Activated T-cell treated with anti-CD3 and anti-CD28 coated beads for 4 hours (primary cell): ENCODE results near the gene SLAMF9.

Experiments used
- DNase-seq: peaks from one replicate; pipeline ENCODE4 v3.0.0-alpha.2; 2020

The SLAMF9 gene

DNA sequence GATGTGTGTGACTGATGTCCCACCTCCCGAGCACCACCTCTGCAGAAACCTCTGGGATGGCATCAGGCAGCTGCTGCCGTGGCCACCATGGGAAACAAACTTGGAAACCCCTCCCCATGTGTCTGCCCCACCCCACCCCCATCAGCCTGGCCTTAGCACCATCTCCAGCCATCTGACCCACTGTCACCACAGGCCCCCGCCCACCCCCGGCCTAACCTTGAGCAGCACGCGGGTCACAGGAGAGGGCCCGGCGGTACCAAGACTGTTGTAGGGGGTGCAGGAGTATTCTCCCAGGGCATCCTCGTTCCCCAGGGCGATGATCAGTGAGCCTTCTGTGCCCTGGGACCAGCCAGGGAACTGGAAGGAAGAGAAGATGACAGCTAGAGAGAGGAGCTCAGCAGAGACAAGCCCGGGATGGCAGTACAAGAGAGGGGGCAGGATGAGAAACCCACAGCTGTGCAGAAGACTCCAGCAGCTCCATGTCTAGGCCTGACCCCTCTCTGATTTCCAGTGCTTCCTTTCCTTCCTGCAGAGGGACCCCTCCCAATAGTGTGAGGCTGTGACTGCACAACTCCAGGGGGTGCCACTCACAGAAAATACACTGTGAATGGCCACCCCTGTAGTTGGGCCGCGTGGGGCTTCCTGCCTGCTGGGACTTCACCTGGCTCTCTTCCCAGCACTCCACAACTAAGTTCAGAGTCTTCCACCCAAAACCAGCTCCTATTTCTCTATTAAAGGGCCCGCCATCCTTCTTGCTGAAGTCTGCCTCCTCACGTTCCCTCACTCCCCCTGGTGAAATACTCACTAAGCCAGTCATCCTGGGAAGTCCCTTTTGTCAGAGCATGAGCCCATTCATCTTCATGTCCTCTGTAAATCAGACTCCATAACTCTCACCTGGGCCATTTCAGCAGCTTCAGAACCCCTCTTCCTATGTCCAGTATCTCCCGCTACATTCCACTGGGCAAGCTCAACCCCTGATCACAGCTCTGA lies 21.4 kb downstream of the SLAMF9 start:
- DNase-seq = no peak

DNA sequence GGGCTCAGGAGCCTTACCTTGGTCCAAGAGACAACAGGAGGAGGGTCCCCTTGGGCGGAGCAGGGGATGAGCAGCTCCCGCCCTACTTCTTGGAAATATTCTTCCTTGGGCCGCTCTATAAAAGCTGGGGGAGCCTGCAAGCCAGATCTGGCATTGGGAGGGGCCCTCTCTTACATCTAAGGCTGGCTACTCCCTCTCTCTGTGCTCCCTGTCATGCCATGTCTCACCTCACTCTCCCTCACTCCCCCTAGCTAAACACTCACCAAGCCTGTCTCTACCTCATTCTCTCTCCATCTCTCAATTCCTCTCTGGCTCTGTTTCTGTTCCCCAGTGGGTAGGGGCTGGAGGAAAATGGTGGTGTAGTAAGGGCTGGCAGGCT lies 22.3 kb downstream of the SLAMF9 start:
- DNase-seq = no peak

DNA sequence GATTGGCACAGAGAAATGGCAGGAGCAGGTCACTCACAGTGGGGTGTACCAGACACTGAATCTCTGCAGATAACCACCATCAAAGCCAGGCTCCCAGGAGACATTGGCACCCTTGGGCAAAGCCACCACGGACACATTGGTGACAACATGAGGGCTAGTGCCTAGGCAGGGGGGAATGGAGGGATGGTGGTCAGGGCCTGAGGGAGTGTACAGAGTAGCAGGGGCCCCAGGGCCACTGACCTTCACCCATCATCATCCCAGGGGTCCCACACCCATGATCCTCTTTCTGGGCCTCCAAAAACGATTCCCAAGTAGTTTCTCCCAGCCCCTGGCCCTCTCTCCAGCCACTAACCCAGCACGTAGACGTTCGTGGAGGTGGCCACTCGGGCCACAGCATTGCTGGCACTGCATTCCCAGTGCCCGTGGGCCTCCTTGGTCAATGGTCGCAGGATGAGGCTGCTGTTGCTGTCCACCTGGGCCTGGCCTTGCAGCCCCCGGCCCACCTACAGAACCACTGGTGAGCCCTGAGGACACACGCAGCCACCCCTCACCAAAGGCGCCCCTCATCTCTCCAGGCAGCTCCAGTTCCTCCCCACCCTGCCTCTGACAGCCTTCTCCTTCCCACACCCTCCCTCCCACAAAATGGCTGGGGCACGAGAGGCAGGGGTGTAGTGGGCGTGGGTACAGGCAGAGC lies 22.8 kb downstream of the SLAMF9 start:
- DNase-seq = no peak

DNA sequence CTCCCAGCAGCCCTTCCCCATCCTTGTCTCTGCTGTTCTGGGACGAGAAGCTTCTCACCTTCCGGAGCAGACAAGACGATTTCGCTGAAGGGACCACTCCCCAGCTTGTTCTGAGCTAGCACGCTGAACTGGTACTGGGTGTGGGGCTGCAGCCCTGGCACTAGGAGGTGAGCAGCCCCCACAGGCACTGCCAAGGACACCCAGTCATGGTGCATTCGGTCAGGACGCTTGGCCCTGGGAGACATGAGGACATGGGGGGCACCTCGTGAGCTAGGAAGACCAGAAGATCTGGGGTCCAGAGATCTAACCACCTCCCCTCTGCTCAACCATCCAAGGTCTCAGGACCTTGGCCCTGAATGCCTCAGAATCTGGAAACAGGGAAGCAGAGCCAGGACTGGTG lies 23.4 kb downstream of the SLAMF9 start:
- no peak for DNase-seq

DNA sequence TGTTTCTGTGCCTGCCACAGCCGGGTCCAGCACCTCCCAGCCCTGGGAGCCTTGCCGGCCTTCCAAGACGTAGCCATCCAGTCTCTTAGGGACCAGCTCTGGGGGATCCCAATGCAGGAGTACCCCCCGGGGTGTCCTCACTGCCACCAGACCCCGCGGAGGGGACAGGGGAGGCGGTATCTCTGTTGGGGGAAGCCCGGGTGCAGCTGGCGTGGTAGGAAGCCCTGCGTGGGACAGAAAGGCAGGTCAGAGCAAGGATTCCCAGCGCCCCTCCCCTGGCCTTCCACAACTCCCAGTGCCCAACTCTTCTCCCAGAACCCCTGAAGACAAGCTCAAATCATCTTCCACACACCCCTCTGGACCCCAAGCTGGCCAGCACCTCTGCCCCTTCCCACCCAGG lies 23.8 kb downstream of the SLAMF9 start:
- no peak for DNase-seq

DNA sequence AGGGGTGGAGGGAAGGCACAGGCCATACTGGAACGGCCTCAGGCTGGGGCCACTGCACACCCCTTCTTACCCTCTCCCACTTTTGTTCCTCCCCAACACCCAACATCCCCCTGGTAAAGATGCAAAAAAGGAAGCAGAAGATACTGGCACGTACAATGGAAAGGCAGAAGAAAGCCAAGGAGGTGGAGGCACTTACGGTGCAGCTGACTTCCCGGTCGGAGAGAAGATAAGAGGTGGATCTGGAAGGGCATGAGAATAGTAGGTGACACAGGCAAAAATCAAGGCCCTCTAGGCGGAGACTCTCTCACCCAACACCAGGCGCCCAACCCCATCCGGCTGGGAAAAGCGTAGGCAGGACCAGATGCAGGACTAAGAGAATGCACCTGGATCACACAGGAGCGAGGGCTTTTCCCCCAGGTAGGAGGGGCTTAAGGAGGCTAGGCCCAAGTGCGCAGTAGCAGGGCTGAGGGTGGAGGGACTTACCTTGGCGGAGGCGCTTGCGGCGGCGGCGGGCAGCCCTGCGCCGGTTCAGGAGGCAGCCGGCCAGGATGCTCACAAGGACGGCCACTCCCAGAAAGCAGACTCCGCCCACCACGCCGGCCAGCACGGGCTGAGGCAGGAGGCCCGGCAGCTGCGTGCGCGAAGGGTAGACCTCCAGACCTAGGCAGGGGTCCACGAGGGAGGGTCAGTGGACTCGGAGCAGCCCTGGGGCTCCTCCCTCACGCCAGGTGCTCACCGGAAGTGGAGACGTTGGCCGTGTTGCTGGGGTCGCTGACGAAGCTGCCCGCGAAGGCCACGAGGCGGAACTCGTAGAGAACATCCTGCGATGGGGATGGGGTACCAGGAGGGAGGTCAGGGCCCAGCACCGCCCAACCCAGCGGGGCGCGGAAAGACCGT lies 24.6 kb downstream of the SLAMF9 start:
- no peak for DNase-seq

DNA sequence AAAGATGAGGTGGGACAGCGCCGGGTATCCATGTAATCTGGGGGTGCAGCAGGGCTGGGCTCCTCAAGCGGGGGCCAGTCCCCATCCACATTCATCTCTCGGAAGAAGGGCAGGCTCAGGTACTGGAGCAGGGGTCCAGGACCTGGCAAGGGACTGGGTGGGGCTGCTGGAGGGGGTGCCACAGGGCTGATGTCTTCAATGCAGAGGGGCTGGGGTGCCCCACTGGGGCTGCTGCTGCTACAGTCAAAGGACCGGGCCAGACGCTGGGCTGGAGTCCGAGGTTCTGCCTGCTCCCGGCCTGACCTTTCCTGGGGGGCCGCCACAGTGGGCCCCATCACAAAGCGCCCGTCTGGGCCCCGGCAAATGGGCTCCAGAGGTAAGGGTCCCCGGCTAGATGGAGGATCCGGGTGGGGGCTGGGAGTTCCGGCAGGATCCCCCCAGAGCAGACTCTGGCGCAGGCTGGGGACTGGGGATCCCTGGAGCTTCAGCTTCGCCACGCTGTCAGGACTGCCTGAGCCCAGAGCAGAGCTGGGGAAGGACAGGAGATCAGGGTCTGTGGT lies 25.5 kb downstream of the SLAMF9 start:
- DNase-seq = no peak

DNA sequence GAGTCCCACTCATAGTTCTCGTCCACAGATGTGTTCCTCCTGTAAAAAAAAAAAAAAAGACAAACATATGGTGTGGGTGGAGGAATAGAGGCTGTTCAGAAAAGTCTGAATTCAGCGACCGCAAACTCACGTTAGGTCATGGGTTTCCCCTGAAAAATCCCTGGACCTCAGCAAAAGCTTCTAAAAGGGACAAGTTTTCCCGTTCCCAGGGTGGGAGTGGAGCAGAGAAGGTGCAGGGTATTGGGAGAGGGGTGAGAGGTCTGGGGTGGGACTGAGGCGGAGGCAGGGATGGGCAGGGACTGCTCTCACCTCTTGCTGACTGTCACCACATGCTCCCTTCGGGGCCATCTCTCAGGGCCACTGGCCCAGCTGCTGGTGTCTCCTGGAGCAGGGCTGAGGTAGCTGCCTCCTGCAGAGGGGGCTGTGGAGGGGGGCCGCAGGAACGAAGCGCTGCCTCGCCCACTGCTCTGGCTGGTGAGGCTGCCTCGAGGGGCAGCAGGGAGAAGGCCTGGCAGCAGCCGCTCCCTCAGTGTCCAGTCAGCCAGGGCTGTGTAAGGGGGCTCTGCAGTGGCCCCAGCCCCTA lies 26.1 kb downstream of the SLAMF9 start:
- no peak for DNase-seq

DNA sequence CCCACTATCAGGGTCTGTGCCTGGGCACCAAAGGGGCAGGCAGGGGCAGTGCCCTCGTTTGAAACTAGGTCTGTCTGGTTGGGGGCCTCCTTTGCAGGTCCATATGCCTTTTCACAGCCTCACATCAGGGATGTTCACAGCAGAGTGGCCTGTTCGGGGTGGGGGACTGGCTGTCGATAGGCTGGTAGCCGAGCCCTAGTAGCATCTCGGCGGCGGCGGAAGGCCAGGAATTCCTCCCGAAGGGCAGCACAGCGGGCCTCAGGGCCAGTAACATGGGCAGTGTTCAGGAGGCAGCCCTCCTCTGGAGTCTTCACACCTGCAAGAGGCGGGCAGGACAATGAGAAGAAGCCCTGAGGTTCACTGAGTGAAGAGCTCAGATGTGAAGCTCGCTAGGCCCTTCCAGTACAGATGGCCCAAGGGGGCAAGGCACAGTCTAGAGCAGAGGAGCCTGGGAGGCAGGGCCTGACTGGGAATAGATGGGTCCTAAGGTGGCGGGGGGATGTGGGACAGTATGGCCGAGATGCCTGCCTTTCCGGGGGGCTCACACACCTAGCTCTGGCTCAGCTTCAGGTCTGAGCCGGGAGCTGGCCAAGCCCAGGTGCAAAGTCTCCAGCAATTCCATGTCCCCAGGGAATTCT lies 26.7 kb downstream of the SLAMF9 start:
- DNase-seq = no peak

DNA sequence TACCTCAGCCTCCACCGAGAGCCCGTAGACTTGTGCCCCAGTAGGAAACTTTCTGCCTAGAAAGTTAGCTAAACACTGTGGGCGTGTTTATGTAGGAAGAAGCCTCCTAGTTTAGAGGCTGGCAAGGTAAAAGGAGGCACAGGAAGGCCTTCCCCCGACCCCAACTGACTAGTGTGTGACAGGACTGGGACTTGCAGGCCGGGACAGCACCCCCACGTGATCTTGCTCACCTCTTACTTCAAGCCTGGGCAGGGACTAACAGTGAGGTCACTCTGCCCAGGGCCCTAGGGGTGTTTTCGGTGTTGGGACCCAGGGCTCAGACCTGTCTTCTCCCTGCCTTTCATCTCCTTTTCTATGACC lies 28.3 kb downstream of the SLAMF9 start:
- DNase-seq = no peak

DNA sequence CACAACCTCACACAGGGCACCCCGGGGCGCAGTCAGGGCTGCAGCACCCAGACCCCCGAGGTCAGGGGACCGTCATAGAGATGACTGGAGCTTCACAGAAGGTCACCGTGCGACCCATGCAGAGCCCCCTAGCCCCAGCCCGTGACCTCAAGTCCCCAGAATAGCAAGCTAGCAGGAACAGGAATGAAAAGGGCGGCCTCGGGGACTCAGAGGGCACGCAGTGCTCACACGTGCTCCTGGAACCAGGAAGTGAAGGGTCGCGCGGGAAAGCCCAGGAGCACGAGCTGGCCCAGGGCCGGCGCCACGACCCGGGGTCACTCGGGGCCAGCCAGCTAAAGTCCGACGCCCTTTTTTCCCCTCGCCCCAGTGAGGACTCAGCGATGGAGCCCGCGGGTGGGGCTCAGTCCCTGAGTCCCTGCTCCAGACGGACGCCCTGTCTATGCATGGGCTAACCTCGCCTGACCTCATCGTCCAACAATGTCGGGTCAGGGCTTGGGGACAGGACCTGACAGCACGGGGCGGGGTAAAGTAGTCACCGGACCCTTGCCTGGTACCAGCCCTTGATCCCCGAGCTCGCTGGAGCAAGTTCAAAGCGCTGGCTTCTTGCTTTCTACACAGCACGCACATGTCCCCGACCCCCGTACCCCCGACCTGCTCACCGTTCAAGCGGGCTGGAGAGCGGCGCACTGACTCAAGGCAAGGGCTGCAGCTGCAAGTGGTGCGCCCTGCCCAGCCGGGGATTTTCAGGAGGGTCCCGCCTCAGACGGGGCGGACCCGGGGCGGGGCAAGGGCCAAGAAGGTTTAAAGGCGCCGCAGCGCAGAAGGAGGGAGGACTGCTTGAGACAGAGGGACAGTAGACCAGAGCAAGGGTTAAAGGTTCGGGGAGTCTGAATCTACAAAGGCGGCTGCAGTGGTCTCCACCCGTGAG lies 29.0 kb downstream of the SLAMF9 start, which contains the start of gene TAGLN2:
Gene TAGLN2, minus strand, starts transcription at position 717 of the 928 bp plus-strand sequence. CDS start 4,998 bp downstream, outside the sequence.
- DNase-seq = peak; percentile 84

DNA sequence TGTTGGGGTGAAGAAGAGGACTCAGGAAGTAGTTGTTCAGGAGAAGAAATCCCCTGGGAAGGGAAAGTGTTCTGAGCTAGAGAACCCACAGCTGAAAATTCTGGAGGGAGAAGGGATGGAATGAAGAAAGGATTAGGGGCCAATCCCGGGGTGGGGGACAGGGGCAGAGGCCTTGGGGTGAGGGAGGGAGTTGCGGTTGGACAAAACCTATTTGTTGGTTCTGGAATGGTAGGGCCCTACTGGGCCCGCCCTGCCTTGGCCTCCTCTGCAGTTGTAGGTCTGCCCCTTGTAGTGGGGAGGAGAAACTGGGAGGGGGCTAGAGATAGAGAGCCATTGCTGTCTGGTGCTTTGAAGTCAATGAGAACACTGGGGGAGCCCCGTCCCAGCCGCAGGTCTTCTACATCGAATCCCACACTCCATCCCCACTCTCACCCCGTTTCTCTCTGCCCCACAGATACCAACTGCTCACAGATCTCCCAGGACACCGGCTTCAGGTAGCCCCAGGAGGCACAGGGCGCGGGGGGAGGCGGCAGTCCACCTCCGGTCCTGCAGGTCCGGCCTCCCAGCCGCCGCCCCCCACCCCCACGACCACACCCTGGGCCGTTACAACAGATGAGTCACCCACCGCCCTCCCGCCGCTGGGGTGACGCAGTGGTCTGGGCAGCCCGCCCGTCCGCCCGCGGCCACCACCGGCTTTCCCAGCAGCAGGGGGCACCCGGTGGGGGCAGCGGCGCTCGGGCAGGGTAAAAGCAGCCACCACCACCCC lies 29.8 kb downstream of the SLAMF9 start:
- peak; percentile 25 for DNase-seq

DNA sequence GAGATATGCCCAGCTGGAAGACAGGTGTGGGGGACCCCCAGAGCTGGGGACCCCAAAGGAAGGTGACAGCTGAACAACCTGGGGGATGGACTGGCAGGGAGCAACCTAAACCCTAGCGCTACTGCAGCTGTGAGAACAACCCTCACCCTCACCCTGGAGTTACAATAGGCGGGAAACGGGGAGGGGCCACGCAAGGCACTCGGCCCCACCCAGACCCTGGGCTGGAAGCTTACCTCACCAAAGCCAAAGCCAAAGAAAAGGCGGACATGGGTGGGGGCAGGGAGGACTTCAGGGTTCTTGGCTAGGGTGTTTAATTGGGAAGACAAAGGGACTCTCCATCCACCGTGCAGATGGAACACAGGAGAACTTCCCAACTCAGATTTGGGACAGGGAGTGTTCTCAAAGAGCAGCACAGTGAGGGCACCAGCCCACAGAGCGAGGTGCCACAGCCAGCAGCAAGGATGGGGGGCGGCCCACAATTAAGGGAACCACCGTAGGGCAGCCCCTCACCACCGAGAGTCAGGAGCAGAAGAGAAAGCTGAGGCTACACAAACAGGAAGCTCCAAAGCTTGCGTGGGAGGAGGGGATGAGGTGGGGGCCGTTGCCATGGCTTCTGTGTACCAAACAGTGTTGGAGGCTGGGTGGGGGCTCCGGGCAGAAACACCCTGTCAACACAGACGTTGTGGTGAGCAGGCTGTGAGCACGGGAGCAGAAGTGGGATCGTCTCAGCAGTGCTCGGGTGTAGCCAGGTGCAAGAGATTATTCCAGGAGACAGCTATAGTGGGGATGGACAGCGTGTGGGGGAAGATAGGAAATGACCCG lies 30.6 kb downstream of the SLAMF9 start:
- DNase-seq = peak; percentile 69

DNA sequence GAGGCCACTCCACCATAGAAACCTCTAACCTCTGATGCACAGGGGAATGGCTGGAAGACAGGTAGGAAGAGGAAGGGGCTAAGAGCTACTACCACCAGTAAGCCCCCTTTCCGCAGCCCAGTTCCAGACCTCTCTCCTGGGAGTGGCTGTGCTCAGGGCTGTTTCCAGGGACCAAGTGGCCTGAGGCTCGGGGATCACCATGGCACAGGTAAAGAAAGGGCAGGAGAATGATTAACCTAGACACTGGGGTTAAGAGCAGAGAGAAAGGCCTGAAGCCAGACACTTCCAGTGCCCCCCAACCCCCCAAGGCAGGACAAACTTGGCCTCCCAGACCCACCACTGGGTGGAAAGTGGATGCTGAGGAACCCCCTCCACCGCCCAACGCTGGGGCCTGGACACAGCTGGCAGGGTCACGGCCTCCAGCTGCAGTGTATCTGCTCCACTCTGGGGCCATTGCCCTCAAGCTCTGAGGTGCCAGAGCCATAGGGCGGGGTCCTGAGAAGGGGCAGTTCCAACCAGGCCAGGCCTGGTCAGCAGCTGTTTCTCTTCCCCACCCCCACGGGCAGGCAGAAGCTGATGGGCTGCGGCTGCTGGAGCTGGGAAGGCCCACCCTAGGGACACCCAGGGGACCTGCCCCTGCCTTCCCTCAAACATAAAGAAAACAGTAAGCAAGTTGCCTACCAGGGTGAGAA lies 31.4 kb downstream of the SLAMF9 start:
- DNase-seq = no peak

DNA sequence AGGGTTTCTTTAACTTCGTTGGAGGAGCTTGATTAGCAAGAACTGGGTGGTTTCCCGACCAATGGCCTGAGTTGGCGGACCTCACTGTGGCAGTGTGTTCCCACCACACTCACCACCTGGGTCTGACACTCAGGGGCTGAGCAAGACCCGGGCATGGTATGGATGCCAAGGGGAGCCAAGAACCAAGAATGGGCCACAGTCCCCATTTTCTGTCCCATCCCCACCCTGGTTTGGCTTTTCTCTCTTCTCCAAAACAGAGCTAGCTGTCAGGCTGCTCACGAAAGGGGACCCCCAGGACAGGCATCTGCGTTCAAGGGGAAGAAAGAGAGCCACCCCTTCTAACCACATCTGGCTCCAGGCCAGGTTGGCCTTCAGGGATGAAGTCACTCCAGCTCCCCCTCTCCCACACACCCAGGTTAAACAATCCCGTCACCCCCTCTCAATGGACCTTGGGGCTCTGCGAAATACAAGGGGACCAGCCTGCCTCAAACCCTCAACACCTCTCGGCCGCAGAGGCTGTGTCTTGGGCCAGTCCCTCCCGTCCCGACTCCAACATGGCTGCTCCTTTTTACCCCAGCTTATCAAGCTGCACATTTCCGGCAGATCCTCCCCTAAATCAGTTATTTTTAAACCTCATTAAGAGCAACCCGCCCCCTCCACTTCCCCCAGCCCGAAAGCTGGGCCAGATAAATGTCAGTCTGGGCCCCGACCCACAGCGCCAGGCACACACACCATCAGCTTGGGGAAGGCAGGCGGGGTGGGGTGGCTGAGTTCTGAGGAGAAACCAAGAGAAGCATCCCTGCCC lies 32.1 kb downstream of the SLAMF9 start:
- DNase-seq = no peak

DNA sequence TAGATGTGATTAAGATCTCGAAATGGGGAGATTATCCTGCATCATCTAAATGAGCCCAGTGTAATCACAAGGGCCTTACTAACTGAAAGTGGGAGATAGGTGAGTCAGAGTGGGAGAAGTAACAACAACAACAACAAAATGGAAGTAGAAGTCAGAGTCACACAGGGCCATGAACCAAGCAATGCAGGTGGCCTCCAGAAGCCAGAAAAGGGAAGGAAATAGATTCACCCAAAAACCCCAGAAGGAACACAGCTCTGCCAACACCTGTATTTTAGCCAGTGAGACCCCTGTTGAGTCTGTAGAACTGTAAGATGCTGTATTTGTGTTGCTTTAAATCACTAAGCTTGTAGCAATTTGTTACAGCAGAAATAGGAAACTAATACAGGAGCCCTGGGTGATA lies 32.8 kb downstream of the SLAMF9 start:
- no peak for DNase-seq

DNA sequence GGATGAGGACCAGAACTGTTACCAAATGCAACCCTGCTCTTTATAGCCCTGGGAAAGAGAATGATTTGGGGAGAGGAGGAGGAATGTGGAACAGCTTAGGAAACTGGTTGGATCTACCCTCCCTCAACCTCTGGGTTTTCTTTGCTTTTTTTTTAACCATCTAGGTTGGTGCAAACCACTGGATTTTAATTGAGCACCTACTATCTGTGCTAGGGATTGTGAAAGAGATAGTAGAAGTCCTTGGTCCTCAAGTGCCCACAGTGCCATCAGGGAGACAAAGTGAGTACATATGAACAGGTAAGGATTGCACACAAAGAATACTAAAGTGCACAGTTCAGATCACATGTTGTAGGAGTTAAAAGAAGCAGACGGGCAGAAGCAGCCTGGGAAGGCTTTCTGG lies 33.4 kb downstream of the SLAMF9 start:
- DNase-seq = no peak
